Stomach (tissue), 9 donors: ENCODE measurements around the gene MAD2L2. TPM values are rescaled to one million over a fixed set of nuclear protein-coding genes. Genes with fewer than 3 reads are reported as not detected.

Experiments
- DNase-seq, 2 donors: peaks; one replicate each; pipeline versions ENCODE4 v3.0.0 to v3.0.0-alpha.2; 2013 to 2019
- H3K27ac ChIP-seq, 5 donors: fragments of 200-600 bp in 4 of 5; sonication (generic) in 4 of 5; one replicate each; pipeline ENCODE4 v1.5.1; 2013 to 2019; ENCODE audit warnings: mild to moderate bottlenecking in 1 of 5, moderate library complexity in 1 of 5
- H3K27me3 ChIP-seq, 3 donors: fragments of 200-600 bp; sonication (generic); one replicate each; pipeline ENCODE4 v1.5.1; 2017 to 2019; ENCODE audit warnings: mixed run types in 1 of 3
- H3K36me3 ChIP-seq, 4 donors: fragments of 200-600 bp; sonication (generic); 1 replicate in 3 of 4; 2 replicates in 1 of 4; pipeline ENCODE4 v1.5.1; 2016 to 2019
- H3K4me1 ChIP-seq, 4 donors: fragments of 200-600 bp; sonication (generic); one replicate each; pipeline ENCODE4 v1.5.1; 2016 to 2019
- H3K4me3 ChIP-seq, 4 donors: fragments of 200-600 bp; sonication (generic) in 3 of 4; one replicate each; pipeline ENCODE4 v1.5.1; 2016 to 2019; ENCODE audit warnings: mild to moderate bottlenecking in 1 of 4
- H3K9me3 ChIP-seq, 4 donors: fragments of 200-600 bp; sonication (generic); one replicate each; pipeline ENCODE4 v1.5.1; 2016 to 2019
- EP300 ChIP-seq: sonication (generic); formaldehyde crosslinking; IDR thresholded peaks from one replicate; pipeline ENCODE4 v1.6.1; 2017; ENCODE audit warnings: antibody characterized with exemption
- POLR2A ChIP-seq, 4 donors: fragments of 450-650 bp; IDR thresholded peaks; one replicate each; pipeline ENCODE4 v1.6.1; 2016; ENCODE audit warnings: antibody characterized with exemption in 4 of 4, control low read depth in 2 of 4, mild to moderate bottlenecking in 1 of 4, moderate library complexity in 1 of 4
- POLR2AphosphoS5 ChIP-seq, 3 donors: sonication (generic); formaldehyde crosslinking; IDR thresholded peaks; one replicate each; pipeline ENCODE4 v1.6.1; 2016; ENCODE audit warnings: antibody characterized with exemption in 3 of 3
- WGBS, 5 donors: extraction: QIAGEN DNeasy Blood & Tissue Kit in 3 of 5; methylation state at CpG; one replicate each; pipeline versions ENCODE4 v1.1.5 to v1.1.7; 2013 to 2018; 5-methylcytosine and 5-hydroxymethylcytosine counted together
- intact Hi-C: fragments of 100-400 bp; cut with DNase I; formaldehyde crosslinking; loops from one replicate; pipeline ENCODE4 v1.15.1; 2023; ENCODE audit warnings: low total_unique reads
- polyA plus RNA-seq, 3 donors: library from polyadenylated mRNA; stranded (reverse); fragments of 200-250 nt; gene quantifications; one replicate each; pipeline ENCODE4 v1.2.3, GENCODE V29; 2013
- total RNA-seq, 5 donors: library from RNA; depleted of rRNA; stranded (reverse); fragments of >200 nt; gene quantifications; one replicate each; pipeline versions ENCODE4 v1.1.0 to v1.2.3, GENCODE V29; 2014 to 2016
- TF ChIP-seq, protein P1 (sequence below), 7 experiments: fragments of 450-650 bp in 4 of 7; fragments of 200-600 bp in 3 of 7; sonication (generic) in 3 of 7; IDR thresholded peaks; one replicate each; pipeline ENCODE4 v1.5.1; 2016 to 2019; ENCODE audit warnings: antibody characterized with exemption in 7 of 7, control low read depth in 2 of 7, mild to moderate bottlenecking in 1 of 7
- donor health status: healthy with polysubstance abuse.
- donor health status: Bipolar disorder and iron deficiency.
- donor health status: healthy.

Gene MAD2L2
- total and polyA plus RNA-seq, 8 donors: 7.2 to 54.4 (median 21.6) TPM

DNA sequence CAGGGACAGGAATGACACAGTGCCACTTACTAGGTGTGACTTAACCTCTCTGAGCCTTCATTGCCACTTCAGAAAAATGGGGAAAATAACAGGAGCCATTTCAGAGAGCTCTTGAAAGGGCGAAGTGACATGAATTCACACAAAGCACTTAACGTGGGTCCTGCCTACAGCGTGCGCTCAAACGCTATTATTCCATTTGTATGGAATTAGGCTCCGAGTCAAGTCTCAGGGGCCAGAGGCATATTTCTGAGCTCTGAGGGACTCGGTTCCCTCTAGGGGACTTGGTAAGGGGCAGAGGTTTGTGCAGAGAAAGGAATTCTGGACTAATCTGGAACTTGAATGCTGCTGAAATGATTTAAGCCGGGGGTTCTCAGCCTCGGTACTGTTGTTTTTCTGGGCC lies 24.6 kb upstream of the MAD2L2 start:
- Histone ChIP-seq H3K9me3 (no peaks in the 10 kb centered on the region), H3K27ac (no peak overlapping the region), H3K4me1 (peaks cover 0 to 20% (median 14%) of the 10 kb centered on the region in 4 donors), H3K4me3 (no peak overlapping the region), H3K27me3 (peaks cover 0 to 61% (median 23%) of the 10 kb centered on the region in 3 donors), H3K36me3 (no peaks in the 10 kb centered on the region)
- TF ChIP-seq, protein P1, sequence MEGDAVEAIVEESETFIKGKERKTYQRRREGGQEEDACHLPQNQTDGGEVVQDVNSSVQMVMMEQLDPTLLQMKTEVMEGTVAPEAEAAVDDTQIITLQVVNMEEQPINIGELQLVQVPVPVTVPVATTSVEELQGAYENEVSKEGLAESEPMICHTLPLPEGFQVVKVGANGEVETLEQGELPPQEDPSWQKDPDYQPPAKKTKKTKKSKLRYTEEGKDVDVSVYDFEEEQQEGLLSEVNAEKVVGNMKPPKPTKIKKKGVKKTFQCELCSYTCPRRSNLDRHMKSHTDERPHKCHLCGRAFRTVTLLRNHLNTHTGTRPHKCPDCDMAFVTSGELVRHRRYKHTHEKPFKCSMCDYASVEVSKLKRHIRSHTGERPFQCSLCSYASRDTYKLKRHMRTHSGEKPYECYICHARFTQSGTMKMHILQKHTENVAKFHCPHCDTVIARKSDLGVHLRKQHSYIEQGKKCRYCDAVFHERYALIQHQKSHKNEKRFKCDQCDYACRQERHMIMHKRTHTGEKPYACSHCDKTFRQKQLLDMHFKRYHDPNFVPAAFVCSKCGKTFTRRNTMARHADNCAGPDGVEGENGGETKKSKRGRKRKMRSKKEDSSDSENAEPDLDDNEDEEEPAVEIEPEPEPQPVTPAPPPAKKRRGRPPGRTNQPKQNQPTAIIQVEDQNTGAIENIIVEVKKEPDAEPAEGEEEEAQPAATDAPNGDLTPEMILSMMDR (IDR thresholded peaks at IDR 0.05): no peak
- TF ChIP-seq POLR2A (IDR thresholded peaks at IDR 0.05) (no peak), POLR2AphosphoS5 (IDR thresholded peaks at IDR 0.05) (no peak), EP300 (no peak)
- DNase-seq: no peak
- WGBS, 5 donors: 84 to 90% (median 86%) methylated on average over 9 of the region's 9 CpGs
- intact Hi-C loops: no loop called here

DNA sequence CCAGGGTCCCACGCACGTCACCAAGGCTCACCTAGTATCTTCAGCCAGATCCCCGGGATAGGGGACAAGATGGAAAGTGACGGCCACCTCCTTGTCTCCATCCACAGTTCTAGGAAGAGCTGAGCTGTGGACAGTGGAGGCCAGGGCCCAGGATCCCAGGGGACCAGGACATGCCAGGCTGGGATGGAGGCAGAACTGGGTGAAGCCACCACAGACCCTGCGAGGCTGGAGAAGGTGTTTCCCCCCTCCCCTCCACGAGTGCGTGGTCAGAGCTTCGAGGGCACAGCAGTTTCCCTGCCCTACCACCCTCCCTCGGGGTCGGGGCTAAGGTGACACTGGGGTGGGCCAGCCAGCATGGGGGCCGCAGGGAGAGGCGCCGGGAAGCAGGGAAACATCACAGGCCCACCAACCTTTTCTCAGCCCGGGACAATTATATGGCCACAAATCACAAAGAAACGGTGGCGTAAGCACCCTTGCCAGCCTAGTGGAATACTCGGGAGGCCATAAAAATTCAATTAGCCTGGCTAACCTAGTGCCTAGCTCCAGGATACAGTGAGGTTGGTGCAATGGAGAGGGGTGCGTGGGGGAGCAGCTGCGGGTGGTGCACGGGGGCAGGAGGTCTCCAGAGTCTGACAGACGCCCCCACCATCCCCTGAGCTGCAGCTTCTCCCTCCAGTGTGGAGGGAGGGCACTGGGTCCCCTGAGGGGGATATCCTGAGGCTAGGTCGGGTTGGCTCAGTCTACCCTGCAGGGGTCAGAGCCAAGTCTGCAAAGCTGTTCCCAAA lies 23.9 kb upstream of the MAD2L2 start:
- 66 to 76% (median 72%) methylated on average over 15 to 22 of the region's 22 CpGs for WGBS, 5 donors
- no peak for DNase-seq

DNA sequence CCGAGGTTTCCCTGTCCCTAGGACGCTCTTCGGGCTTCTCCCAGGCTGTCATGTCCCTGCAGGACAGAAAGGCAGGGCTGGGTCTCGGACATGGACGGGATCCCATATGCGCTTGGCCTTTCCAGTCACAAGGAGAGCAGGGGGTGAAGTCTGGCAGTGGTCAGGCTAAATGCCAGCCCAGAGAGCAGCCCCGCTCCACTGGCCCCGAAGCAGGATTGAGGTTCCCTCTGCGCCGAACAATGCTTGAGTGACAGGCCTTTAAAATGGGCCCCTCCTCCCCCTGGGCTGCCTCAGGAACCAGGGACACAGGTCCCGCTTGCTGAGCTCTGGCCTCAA lies 23.2 kb upstream of the MAD2L2 start:
- Histone ChIP-seq H3K4me1 (peaks cover 0 to 22% (median 14%) of the 10 kb centered on the region in 4 donors), H3K36me3 (no peaks in the 10 kb centered on the region), H3K27me3 (peaks cover 0 to 74% (median 24%) of the 10 kb centered on the region in 3 donors), H3K4me3 (no peak overlapping the region), H3K9me3 (no peaks in the 10 kb centered on the region), H3K27ac (no peak overlapping the region)
- TF ChIP-seq POLR2A (IDR thresholded peaks at IDR 0.05) (no peak), POLR2AphosphoS5 (IDR thresholded peaks at IDR 0.05) (no peak), EP300 (no peak)
- TF ChIP-seq, protein P1 (IDR thresholded peaks at IDR 0.05): no peak
- no peak for DNase-seq
- WGBS, 5 donors: 46 to 78% (median 53%) methylated on average over 6 to 11 of the region's 11 CpGs
- intact Hi-C loops: no loop called here

More for the DNA sequence above, 23.9 kb upstream of the MAD2L2 start:
- Histone ChIP-seq H3K4me3 (no peak overlapping the region), H3K27me3 (peaks cover 0 to 68% (median 24%) of the 10 kb centered on the region in 3 donors), H3K36me3 (no peaks in the 10 kb centered on the region), H3K9me3 (no peaks in the 10 kb centered on the region), H3K4me1 (peaks cover 0 to 22% (median 14%) of the 10 kb centered on the region in 4 donors), H3K27ac (no peak overlapping the region)
- intact Hi-C loops: no loop called here
- TF ChIP-seq POLR2AphosphoS5 (IDR thresholded peaks at IDR 0.05) (no peak), POLR2A (IDR thresholded peaks at IDR 0.05) (no peak), EP300 (no peak)
- TF ChIP-seq, protein P1 (IDR thresholded peaks at IDR 0.05): no peak

DNA sequence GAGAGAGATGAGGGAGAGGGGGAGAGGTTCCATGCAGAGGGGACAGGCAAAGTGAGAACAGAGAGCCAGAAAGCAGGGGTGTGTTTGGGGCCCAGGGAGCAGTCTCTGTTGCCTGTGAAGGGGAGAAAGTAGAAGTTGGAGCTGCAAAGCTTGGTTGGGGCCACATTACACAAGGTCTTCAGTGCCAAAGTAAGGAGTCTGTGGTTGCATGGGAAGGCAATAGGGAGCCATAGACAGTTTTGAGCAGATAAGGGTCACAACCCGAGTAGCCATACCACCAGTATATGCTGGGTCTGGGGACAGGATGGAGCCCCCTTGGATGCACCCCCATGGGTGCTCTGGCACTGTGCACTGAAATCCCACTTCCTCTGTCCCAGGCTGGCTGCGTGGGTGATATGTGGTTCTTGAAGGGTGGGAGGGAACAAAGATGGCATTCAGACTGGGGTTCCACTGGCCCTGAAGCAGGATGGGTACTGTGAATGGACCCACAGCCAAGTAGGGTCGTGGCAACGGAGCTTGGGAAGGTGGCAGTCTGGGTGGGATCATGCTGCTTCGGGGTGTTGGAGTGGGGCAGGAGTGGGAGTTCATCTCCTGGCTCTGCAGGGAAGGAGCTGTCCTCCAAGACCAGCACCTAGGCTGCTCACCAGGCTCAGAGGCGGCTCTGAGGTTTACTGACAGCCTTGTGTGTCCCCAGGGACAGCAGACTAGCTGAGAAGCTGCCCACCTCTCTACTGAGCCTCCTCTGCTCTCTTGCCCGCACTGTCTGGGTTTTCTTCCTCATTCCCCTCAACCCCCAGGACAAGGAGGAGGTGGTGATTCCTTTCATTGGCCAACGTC lies 22.6 kb upstream of the MAD2L2 start:
- Histone ChIP-seq H3K36me3 (no peaks in the 10 kb centered on the region), H3K4me1 (peaks cover 0 to 22% (median 14%) of the 10 kb centered on the region in 4 donors), H3K4me3 (no peak overlapping the region), H3K9me3 (no peaks in the 10 kb centered on the region), H3K27me3 (peaks cover 0 to 78% (median 24%) of the 10 kb centered on the region in 3 donors), H3K27ac (no peak overlapping the region)
- TF ChIP-seq EP300: no peak
- TF ChIP-seq, protein P1 (IDR thresholded peaks at IDR 0.05): no peak
- no peak for TF ChIP-seq POLR2AphosphoS5 (IDR thresholded peaks at IDR 0.05)
- TF ChIP-seq POLR2A (IDR thresholded peaks at IDR 0.05): no peak
- intact Hi-C loops: no loop called here
- DNase-seq: no peak
- WGBS, 5 donors: 51 to 69% (median 59%) methylated on average over 4 to 8 of the region's 8 CpGs
